HepG2 (cell line): Measurements from ENCODE around the gene SMYD2.

ENCODE experiments used
- DMAP1 ChIP-seq: IDR thresholded peaks from 2 replicates; pipeline ENCODE4 v1.6.1; 2016
- MAX ChIP-seq: IDR thresholded peaks from 2 replicates; pipeline ENCODE4 v1.6.1; 2012; ENCODE audit warnings: inconsistent platforms

- TF ChIP-seq MAX (no peak), DMAP1 (no peak)
Measured at GRCh38 chr1:214272964-214273533, 7.9 kb upstream of the SMYD2 start.
